Coronary artery (tissue), 2 donors: Measurements from ENCODE around the gene ESYT2.
A peak's percentile ranks its signal among the peaks of the same experiment; 100 is the strongest.
"Not testable (repeated sequence)": the region's sequence is repeated elsewhere in the genome, so short reads cannot be mapped to it uniquely, and the experiment has no call there.

Experiments
- DNase-seq: peaks from one replicate; pipeline ENCODE4 v3.0.0-alpha.2; 2017; ENCODE audit warnings: low spot score
- H3K27ac ChIP-seq, 2 donors: fragments of 200-600 bp; sonication (generic); one replicate each; pipeline ENCODE4 v1.5.1; 2016 to 2019
- H3K4me3 ChIP-seq: fragments of 200-600 bp; sonication (generic); 2 replicates; pipeline ENCODE4 v1.5.1; 2016; ENCODE audit warnings: mild to moderate bottlenecking, moderate library complexity
- CTCF ChIP-seq: fragments of 200-600 bp; sonication (generic); IDR thresholded peaks from one replicate; pipeline ENCODE4 v1.5.1; 2019; ENCODE audit warnings: antibody characterized with exemption

Gene ESYT2

GRCh38 chr7:158702944-158703343 lies 126.4 kb downstream of the ESYT2 start:
- no peak for DNase-seq
- no peak for TF ChIP-seq CTCF
- H3K27ac ChIP-seq: no peak overlapping the region
- H3K4me3 ChIP-seq: no peak overlapping the region

- DNase-seq: no peak
- no peak for TF ChIP-seq CTCF
- Histone ChIP-seq H3K4me3 (no peak overlapping the region), H3K27ac (no peak overlapping the region)
Observed at GRCh38 chr7:158702196-158702595, 127.1 kb downstream of the ESYT2 start.

- Histone ChIP-seq H3K4me3 (no peak overlapping the region), H3K27ac (no peak overlapping the region)
- no peak for TF ChIP-seq CTCF
- DNase-seq: no peak
Observed at GRCh38 chr7:158700008-158700407, 129.3 kb downstream of the ESYT2 start.

GRCh38 chr7:158699341-158699740 lies 130.0 kb downstream of the ESYT2 start:
- no peak for DNase-seq
- TF ChIP-seq CTCF: no peak
- Histone ChIP-seq H3K4me3 (no peak overlapping the region), H3K27ac (no peak overlapping the region)

GRCh38 chr7:158698657-158699195 lies 130.6 kb downstream of the ESYT2 start:
- Histone ChIP-seq H3K27ac (no peak overlapping the region), H3K4me3 (no peak overlapping the region)
- TF ChIP-seq CTCF: no peak
- no peak for DNase-seq

GRCh38 chr7:158697597-158697996 lies 131.7 kb downstream of the ESYT2 start:
- H3K4me3 ChIP-seq, H3K27ac ChIP-seq, DNase-seq: not testable (repeated sequence)

GRCh38 chr7:158695726-158696452 lies 133.4 kb downstream of the ESYT2 start:
- H3K4me3 ChIP-seq: no peak overlapping the region
- H3K27ac ChIP-seq: no peak overlapping the region
- TF ChIP-seq CTCF: peak; percentile 11
- DNase-seq: no peak
